Measurements from ENCODE around the gene SIGLEC1.

The SIGLEC1 gene

DNA sequence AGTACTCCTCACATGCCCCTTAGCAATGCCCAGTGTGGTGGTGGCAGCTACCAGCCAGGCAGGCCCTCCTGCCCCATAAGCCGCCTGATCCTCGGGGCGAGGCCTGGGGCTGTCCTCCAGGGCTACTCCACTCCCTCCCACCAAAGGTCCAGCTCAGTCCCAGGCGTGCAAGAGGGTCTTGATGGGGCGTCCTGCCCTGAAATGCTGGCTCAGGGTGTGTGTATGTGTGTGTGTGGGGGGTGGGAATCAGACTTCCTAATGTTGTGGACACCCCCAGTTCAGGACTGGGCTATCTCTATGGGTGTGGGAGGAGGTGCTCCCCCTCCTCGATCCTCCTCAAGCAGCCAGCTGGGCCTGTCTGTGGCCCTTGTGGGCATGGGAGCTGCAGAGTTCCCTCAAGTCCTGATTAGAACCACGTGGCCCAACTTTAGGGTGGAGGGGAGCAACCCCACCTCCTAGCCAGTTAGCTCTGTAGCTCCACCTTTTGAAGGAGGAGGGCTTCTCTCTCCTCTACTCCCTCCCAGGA lies 27.6 kb upstream of the SIGLEC1 start:
- H3K4me3 ChIP-seq (ENCODE audit: low read depth, low read length), result no peak overlapping the region
- TF ChIP-seq, protein P1, sequence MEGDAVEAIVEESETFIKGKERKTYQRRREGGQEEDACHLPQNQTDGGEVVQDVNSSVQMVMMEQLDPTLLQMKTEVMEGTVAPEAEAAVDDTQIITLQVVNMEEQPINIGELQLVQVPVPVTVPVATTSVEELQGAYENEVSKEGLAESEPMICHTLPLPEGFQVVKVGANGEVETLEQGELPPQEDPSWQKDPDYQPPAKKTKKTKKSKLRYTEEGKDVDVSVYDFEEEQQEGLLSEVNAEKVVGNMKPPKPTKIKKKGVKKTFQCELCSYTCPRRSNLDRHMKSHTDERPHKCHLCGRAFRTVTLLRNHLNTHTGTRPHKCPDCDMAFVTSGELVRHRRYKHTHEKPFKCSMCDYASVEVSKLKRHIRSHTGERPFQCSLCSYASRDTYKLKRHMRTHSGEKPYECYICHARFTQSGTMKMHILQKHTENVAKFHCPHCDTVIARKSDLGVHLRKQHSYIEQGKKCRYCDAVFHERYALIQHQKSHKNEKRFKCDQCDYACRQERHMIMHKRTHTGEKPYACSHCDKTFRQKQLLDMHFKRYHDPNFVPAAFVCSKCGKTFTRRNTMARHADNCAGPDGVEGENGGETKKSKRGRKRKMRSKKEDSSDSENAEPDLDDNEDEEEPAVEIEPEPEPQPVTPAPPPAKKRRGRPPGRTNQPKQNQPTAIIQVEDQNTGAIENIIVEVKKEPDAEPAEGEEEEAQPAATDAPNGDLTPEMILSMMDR (IDR thresholded peaks at IDR 0.05; ENCODE audit: low read depth, low read length, missing control alignments), result no peak
- in situ Hi-C loops (cut with HindIII; ENCODE audit: low sequenced_read_pairs), result no loop called here
- no peak for DNase-seq (ENCODE audit: low read depth)

DNA sequence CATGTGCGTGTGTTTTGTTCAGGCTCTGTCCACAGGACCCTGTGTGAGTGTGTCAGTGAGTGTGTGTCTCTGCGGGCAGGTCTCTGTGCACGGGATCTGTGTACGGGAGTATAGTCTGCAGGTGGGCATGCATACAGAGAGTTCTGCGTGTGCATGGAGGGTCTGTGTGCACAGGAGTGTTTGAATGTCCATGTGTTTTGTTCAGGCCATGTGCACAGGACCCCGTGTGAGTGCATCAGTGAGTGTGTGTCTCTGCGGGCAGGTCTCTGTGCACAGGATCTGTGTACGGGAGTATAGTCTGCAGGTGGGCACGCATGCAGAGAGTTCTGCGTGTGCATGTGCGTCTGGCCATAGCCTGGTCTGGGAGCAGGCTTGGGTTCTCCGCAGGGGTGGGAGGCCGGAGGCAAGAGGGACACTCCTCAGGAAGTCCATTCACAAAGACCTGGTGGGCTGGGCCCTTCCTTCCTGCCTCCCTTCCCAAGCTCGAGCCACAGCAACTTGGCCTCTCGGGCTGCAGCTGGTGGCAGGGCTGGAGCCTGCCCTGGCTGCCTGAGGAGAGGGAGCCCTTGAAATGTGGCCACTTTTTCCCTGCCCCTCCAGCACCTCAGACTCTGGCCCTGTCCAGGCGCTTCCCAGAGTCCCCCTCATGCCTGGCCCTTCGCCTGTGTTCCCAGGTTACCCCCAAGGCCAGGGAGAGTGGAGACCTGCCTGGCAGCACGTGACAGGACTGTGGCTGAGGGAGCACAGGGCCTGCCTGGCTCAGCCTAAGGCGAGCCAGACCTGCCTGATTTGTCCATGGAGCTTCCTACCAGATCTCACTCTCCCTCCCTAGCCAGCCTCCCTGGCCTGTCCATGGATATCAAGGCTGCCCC lies 26.9 kb upstream of the SIGLEC1 start:
- in situ Hi-C loops (cut with HindIII; ENCODE audit: low sequenced_read_pairs), result no loop called here
- no peak for DNase-seq (ENCODE audit: low read depth)
- H3K4me3 ChIP-seq (ENCODE audit: low read depth, low read length), result no peak overlapping the region
- TF ChIP-seq, protein P1 (IDR thresholded peaks at IDR 0.05; ENCODE audit: low read depth, low read length, missing control alignments), result no peak

DNA sequence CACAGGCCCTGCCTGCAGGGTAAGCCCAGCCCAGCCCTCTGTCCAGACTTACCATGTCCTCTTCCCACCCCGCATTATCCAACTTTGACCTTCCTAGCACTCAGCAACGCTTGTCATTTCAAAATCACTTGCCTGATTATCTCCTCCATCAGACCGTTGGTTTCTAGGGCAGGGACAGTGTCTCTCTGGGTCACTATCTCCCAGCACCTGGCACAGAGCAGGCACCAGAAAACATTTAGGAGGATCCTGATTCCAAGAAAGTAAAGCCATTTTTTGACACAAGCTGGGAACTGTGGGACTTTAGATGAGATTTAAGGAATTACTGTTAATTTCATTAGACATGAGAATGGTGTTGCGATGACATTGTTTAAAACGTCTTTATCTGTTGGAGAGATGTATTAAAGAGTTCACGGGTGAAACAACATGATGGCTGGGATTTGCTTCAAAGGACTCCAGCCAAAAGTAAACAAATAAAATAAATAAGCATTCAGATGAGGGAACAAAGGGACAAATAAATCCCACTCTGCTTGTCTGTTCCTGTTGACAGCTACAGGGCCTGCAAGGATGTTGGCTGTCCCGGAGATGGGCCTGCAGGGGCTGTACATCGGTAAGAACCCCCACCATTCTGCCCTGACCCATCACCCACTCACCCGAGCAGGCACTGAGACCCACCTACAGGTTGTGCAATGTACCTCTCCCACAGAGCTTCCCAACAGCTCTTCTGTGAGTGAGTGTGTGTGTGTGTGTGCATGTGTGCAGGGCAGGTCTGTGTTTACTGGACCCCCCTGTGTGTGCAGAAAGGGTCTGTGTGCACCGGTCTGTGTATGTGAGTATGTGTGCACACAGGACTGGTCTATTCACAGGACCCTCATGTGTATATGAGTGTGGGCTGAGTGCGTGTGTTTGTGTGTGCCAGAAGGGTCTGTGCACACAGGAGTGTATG lies 26.0 kb upstream of the SIGLEC1 start:
- H3K4me3 ChIP-seq (ENCODE audit: low read depth, low read length), result no peak overlapping the region
- in situ Hi-C loops (cut with HindIII; ENCODE audit: low sequenced_read_pairs), result no loop called here
- DNase-seq (ENCODE audit: low read depth), result no peak
- TF ChIP-seq, protein P1 (IDR thresholded peaks at IDR 0.05; ENCODE audit: low read depth, low read length, missing control alignments), result no peak

DNA sequence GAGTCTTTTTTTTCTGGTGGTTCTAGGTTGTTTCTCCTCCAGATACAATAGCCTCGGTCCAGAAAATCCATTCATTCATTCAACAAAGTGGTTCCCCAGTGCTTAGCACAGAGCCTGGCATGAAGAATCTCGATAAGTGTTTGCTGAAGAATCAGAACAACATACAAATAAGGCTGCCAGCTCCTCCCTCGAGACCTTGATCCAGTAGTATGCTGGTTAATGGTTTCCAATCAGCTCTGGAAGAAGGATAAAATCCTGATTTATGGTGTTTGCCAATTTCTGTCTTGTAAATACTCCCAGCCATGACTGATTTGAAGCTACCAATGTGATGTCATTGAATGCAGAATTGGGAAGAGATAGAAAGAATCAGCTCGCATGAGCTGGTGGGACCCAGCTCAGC lies 23.4 kb upstream of the SIGLEC1 start:
- TF ChIP-seq, protein P1 (IDR thresholded peaks at IDR 0.05; ENCODE audit: low read depth, low read length, missing control alignments), result no peak
- in situ Hi-C loops (cut with HindIII; ENCODE audit: low sequenced_read_pairs), result no loop called here
- no peak for DNase-seq (ENCODE audit: low read depth)
- H3K4me3 ChIP-seq (ENCODE audit: low read depth, low read length), result no peak overlapping the region

DNA sequence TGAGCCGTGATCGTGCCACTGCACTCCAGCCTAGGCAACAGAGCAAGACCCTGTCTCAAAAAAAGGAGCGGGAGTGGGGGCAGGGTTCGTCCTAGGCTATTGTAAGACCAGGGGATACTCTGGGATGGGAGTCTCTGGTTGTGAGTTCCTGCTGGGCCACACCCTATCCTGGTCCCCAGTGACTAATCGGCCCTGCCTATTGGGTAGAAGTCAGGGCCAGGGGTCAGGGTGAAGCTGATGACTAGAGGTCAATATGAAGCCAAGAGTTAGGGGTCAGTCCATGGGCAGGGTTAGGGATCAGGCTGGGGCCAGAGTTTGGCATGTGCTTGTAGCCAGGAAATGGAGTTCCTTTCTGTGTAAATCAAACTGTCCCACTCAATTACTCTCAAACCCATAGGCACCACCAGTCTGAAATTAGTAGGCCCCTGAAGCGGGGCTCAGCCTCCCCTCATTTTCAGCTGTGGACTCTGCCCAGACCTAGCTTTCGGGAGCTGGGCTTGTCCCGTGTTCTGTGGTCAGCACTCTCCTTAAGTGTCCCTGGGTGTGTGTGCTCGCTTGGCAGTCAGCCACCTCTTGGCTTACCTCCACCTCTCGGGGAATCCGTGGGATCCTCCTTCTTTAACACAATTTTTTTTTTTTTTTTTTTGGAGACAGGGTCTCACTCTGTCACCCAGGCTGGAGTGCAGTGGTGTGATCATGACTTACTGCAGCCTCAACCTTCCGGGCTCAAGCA lies 21.9 kb upstream of the SIGLEC1 start:
- TF ChIP-seq, protein P1 (IDR thresholded peaks at IDR 0.05; ENCODE audit: low read depth, low read length, missing control alignments), result no peak
- DNase-seq (ENCODE audit: low read depth), result no peak
- in situ Hi-C loops (cut with HindIII; ENCODE audit: low sequenced_read_pairs), result no loop called here
- no peak overlapping the region for H3K4me3 ChIP-seq (ENCODE audit: low read depth, low read length)
